PC-3 (cell line): ENCODE results near the gene MBOAT7. TPM values are rescaled to one million over a fixed set of nuclear protein-coding genes. Genes with fewer than 3 reads are reported as not detected.
"Not testable (repeated sequence)": the region's sequence is repeated elsewhere in the genome, so short reads cannot be mapped to it uniquely, and the experiment has no call there.

Experiments
- ATAC-seq: fragments of 200-7000 bp; cut with Tn5 transposase; 2 replicates; pipeline ENCODE4 v1.9.1; 2020; ENCODE audit warnings: mild to moderate bottlenecking, moderate library complexity
- BruUV-seq: library from RNA; stranded (reverse); fragments of 400-500 nt; replicated peaks from 2 replicates; lab custom pipeline; 2021; lab: Mats Ljungman, UMichigan
- CTCF ChIA-PET: fragments of 300-600 bp; sonication (Branson Sonifier 250); formaldehyde crosslinking; loops from one replicate; lab custom pipeline; 2022; ENCODE audit warnings: antibody characterized with exemption; lab: Charles Lee
- POLR2A ChIA-PET: fragments of 300-600 bp; sonication (Branson Sonifier 250); formaldehyde crosslinking; loops from one replicate; lab custom pipeline; 2022; ENCODE audit warnings: antibody characterized with exemption; ENCODE audit not compliant: unreplicated experiment; lab: Charles Lee
- DNase-seq: peaks from one replicate; pipeline ENCODE4 v3.0.0-alpha.2; 2015
- H2AFZ ChIP-seq: fragments of 300-600 bp; sonication (generic); 2 replicates; pipeline ENCODE4 v1.6.0; 2016; ENCODE audit warnings: antibody characterized with exemption, low read length
- H3F3A ChIP-seq: fragments of 300-600 bp; sonication (generic); one replicate; pipeline ENCODE4 v1.6.0; 2017; ENCODE audit warnings: antibody characterized with exemption, low read length, control low read depth, mild to moderate bottlenecking; ENCODE audit not compliant: unreplicated experiment
- H3K27ac ChIP-seq: fragments of 300-600 bp; sonication (generic); 2 replicates; pipeline ENCODE4 v1.5.1; 2016; ENCODE audit warnings: mild to moderate bottlenecking, low read length
- H3K27me3 ChIP-seq: fragments of 300-600 bp; sonication (generic); 2 replicates; pipeline ENCODE4 v1.6.1; 2016; ENCODE audit warnings: low read length, mixed read lengths
- H3K36me3 ChIP-seq: fragments of 300-600 bp; sonication (generic); 2 replicates; pipeline ENCODE4 v1.6.1; 2016; ENCODE audit warnings: low read depth, mixed run types, low read length, mixed read lengths
- H3K4me1 ChIP-seq: fragments of 300-600 bp; sonication (generic); 2 replicates; pipeline ENCODE4 v1.5.1; 2016; ENCODE audit warnings: low read length; ENCODE audit not compliant: insufficient read depth
- H3K4me2 ChIP-seq: fragments of 300-600 bp; sonication (generic); 2 replicates; pipeline ENCODE4 v1.6.0; 2016; ENCODE audit warnings: low read length
- H3K4me3 ChIP-seq: fragments of 300-600 bp; sonication (generic); 2 replicates; pipeline ENCODE4 v1.5.1; 2016; ENCODE audit warnings: mild to moderate bottlenecking, low read length, mixed read lengths
- H3K79me2 ChIP-seq: fragments of 300-600 bp; sonication (generic); 2 replicates; pipeline ENCODE4 v1.6.1; 2017; ENCODE audit warnings: low read length, mixed read lengths
- H3K9ac ChIP-seq: fragments of 300-600 bp; sonication (generic); 2 replicates; pipeline ENCODE4 v1.6.0; 2016; ENCODE audit warnings: mild to moderate bottlenecking, low read length
- H3K9me2 ChIP-seq: fragments of 300-600 bp; sonication (generic); replicated peaks from 2 replicates; pipeline ENCODE4 v1.6.1; 2016; ENCODE audit warnings: mixed run types, low read length, mixed read lengths
- H3K9me3 ChIP-seq: fragments of 300-600 bp; sonication (generic); 2 replicates; pipeline ENCODE4 v1.6.1; 2016; ENCODE audit warnings: low read length, mixed read lengths
- H4K20me1 ChIP-seq: fragments of 300-600 bp; sonication (generic); 2 replicates; pipeline ENCODE4 v1.6.1; 2016; ENCODE audit warnings: low read length, mixed read lengths
- EZH2 ChIP-seq: fragments of 300-600 bp; sonication (generic); IDR thresholded peaks from one replicate; pipeline ENCODE4 v1.6.1; 2017; ENCODE audit warnings: antibody characterized with exemption, mild to moderate bottlenecking, low read length; ENCODE audit not compliant: unreplicated experiment
- EZH2phosphoT487 ChIP-seq: fragments of 300-600 bp; sonication (generic); IDR thresholded peaks from 2 replicates; pipeline ENCODE4 v1.6.1; 2018; ENCODE audit warnings: mild to moderate bottlenecking, antibody characterized with exemption, low read length, borderline replicate concordance
- intact Hi-C: fragments of 100-400 bp; cut with micrococcal nuclease; formaldehyde crosslinking; loops from 2 replicates; pipeline ENCODE4 v1.9.0; 2023
- total RNA-seq: library from RNA; depleted of rRNA; stranded (reverse); fragments of >200 nt; gene quantifications from 2 replicates; pipeline ENCODE4 v1.2.3, GENCODE V29; 2014
- TF ChIP-seq, protein P1 (sequence below): fragments of 300-600 bp; sonication (generic); conservative IDR thresholded peaks from 2 replicates; pipeline ENCODE4 v1.5.1; 2017; ENCODE audit warnings: antibody characterized with exemption, low read depth, mild to moderate bottlenecking, low read length

The MBOAT7 gene
- total RNA-seq, 1 experiment from 2014 or later, result 231 TPM

- ChIA-PET CTCF (no interaction called here), POLR2A (no interaction called here)
- intact Hi-C loops, result no loop called here
- Histone ChIP-seq H2AFZ (no peak overlapping the region), H3K4me2 (no peak overlapping the region), H3K9me2 (no peaks in the 10 kb centered on the region), H3K4me1 (peaks cover 10% of the 10 kb centered on the region; the same call in 1 of the 2 replicates), H3K9ac (no peak overlapping the region), H3K27ac (no peak overlapping the region), H3K27me3 (no peaks in the 10 kb centered on the region), H3K9me3 (no peaks in the 10 kb centered on the region), H3F3A (no peaks in the 10 kb centered on the region), H3K36me3 (peaks cover 24% of the 10 kb centered on the region; the same call in 1 of the 2 replicates), H4K20me1 (no peaks in the 10 kb centered on the region), H3K79me2 (peaks cover 28% of the 10 kb centered on the region), H3K4me3 (no peak overlapping the region)
- DNase-seq (peak; percentile 0), ATAC-seq (no peak)
- TF ChIP-seq, protein P1, sequence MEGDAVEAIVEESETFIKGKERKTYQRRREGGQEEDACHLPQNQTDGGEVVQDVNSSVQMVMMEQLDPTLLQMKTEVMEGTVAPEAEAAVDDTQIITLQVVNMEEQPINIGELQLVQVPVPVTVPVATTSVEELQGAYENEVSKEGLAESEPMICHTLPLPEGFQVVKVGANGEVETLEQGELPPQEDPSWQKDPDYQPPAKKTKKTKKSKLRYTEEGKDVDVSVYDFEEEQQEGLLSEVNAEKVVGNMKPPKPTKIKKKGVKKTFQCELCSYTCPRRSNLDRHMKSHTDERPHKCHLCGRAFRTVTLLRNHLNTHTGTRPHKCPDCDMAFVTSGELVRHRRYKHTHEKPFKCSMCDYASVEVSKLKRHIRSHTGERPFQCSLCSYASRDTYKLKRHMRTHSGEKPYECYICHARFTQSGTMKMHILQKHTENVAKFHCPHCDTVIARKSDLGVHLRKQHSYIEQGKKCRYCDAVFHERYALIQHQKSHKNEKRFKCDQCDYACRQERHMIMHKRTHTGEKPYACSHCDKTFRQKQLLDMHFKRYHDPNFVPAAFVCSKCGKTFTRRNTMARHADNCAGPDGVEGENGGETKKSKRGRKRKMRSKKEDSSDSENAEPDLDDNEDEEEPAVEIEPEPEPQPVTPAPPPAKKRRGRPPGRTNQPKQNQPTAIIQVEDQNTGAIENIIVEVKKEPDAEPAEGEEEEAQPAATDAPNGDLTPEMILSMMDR, result no peak
- TF ChIP-seq EZH2phosphoT487, result no peak
- no peak for TF ChIP-seq EZH2
- BruUV-seq, result no TSS peak
Measured at GRCh38 chr19:54186351-54186750, 3.0 kb downstream of the MBOAT7 start.

DNA sequence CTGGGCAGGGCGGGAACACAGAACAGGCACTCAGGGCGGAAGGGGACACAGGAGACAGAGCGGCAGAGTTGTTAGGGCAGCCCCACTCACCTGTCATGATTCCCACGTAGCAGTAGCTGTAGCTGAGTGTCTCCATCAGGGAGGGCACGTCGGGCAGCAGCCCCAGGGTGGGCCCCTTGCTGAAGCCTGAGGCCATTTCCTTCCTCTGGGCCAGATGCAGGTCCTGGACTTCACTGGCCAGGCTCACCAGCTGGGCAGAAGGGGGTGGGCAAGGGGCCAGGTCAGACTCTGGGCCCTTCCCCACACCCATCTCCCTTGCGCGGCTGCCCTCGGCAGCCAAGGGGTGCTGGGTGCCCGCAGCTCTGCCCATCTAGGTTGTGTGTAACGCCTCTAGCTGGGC, 5.9 kb downstream of the MBOAT7 start:
- intact Hi-C loops, result no loop called here
- no peak for TF ChIP-seq EZH2phosphoT487
- TF ChIP-seq, protein P1, result no peak
- TF ChIP-seq EZH2, result no peak
- Histone ChIP-seq H3K4me2 (no peak overlapping the region), H3K9me3 (no peaks in the 10 kb centered on the region), H3K4me1 (peaks cover 10% of the 10 kb centered on the region; the same call in 1 of the 2 replicates), H3K9ac (no peak overlapping the region), H4K20me1 (no peaks in the 10 kb centered on the region), H2AFZ (no peak overlapping the region), H3K79me2 (peaks cover 22% of the 10 kb centered on the region), H3K27ac (no peak overlapping the region), H3K4me3 (no peak overlapping the region), H3K9me2 (no peaks in the 10 kb centered on the region), H3F3A (no peaks in the 10 kb centered on the region), H3K27me3 (no peaks in the 10 kb centered on the region), H3K36me3 (peaks cover 33% of the 10 kb centered on the region)
- CTCF ChIA-PET, result no interaction called here
- POLR2A ChIA-PET, result no interaction called here
- DNase-seq (no peak), ATAC-seq (no peak)
- BruUV-seq, result no TSS peak

DNA sequence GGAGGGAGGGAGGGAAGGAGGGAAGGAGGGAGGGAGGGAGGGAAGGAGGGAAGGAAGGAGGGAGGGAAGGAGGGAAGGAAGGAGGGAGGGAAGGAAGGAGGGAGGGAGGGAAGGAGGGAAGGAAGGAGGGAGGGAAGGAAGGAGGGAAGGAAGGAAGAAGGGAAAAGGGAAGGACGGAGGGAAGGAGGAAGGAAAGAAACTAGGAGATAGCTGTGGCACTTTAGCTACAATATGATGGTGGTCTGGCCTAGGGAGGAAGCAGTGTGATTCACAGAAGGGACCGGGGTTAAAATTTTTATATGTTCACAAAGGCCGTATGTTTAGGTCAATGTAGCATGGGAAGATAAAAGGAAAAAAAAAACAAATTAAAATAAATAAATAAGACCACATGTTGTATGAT, 7.5 kb downstream of the MBOAT7 start:
- H3K27me3 ChIP-seq, H3K9me2 ChIP-seq, ATAC-seq, H3K27ac ChIP-seq, BruUV-seq, H3K79me2 ChIP-seq, intact Hi-C loops, H4K20me1 ChIP-seq, H3F3A ChIP-seq, DNase-seq, POLR2A ChIA-PET, H3K4me3 ChIP-seq, H3K4me2 ChIP-seq, H2AFZ ChIP-seq, CTCF ChIA-PET, H3K9ac ChIP-seq, H3K9me3 ChIP-seq, H3K4me1 ChIP-seq: not testable (repeated sequence)
- peaks cover 32% of the 10 kb centered on the region for H3K36me3 ChIP-seq
